Caco-2 (cell line): Measurements from ENCODE around the gene CXADR. TPM values are rescaled to one million over a fixed set of nuclear protein-coding genes. Genes with fewer than 3 reads are reported as not detected.
A peak's percentile ranks its signal among the peaks of the same experiment; 100 is the strongest.

Source experiments
- BruUV-seq: library from RNA; stranded (reverse); fragments of 400-500 nt; replicated peaks from 2 replicates; lab custom pipeline; 2021; lab: Mats Ljungman, UMichigan
- CTCF ChIA-PET: fragments of 300-600 bp; sonication (Branson Sonifier 250); formaldehyde crosslinking; loops from one replicate; lab custom pipeline; 2022; ENCODE audit warnings: antibody characterized with exemption; lab: Charles Lee
- POLR2A ChIA-PET: fragments of 300-600 bp; sonication (Branson Sonifier 250); formaldehyde crosslinking; loops from one replicate; lab custom pipeline; 2022; ENCODE audit warnings: antibody characterized with exemption; lab: Charles Lee
- DNase-seq, 2 experiments: peaks; one replicate each; pipeline versions ENCODE4 v3.0.0 to v3.0.0-alpha.2; 2020 to 2022
- H3K27me3 ChIP-seq: replicated peaks from 2 replicates; pipeline ENCODE4 v1.6.0; 2011; ENCODE audit warnings: low read length; ENCODE audit not compliant: control insufficient read depth, insufficient read depth
- H3K36me3 ChIP-seq: 2 replicates; pipeline ENCODE4 v1.5.1; 2011; ENCODE audit warnings: low read length; ENCODE audit not compliant: control insufficient read depth, insufficient read depth
- H3K4me1 ChIP-seq: fragments of 250-450 bp; sonication (Bioruptor Pico); 2 replicates; pipeline ENCODE4 v1.5.1; 2020; ENCODE audit warnings: mild to moderate bottlenecking
- H3K4me3 ChIP-seq: 2 replicates; pipeline ENCODE4 v1.5.1; 2011; ENCODE audit warnings: low read depth, mild to moderate bottlenecking, control low read depth, low read length
- H3K9me3 ChIP-seq: fragments of 250-450 bp; sonication (Bioruptor Pico); 2 replicates; pipeline ENCODE4 v1.5.1; 2020; ENCODE audit warnings: mild to moderate bottlenecking, moderate library complexity
- H3K27ac Mint-ChIP-seq: one replicate; pipeline ENCODE4 v1.8.0; 2022; ENCODE audit warnings: mixed read lengths; ENCODE audit not compliant: unreplicated experiment
- H3K27me3 Mint-ChIP-seq: one replicate; pipeline ENCODE4 v1.8.0; 2022; ENCODE audit warnings: mixed read lengths; ENCODE audit not compliant: insufficient read depth, unreplicated experiment
- H3K36me3 Mint-ChIP-seq: one replicate; pipeline ENCODE4 v1.8.0; 2022; ENCODE audit warnings: mild to moderate bottlenecking, mixed read lengths; ENCODE audit not compliant: insufficient read depth, unreplicated experiment
- H3K4me1 Mint-ChIP-seq: one replicate; pipeline ENCODE4 v1.8.0; 2022; ENCODE audit warnings: low read depth, mixed read lengths; ENCODE audit not compliant: unreplicated experiment
- H3K4me3 Mint-ChIP-seq: one replicate; pipeline ENCODE4 v1.8.0; 2022; ENCODE audit warnings: mild to moderate bottlenecking, moderate library complexity, mixed read lengths; ENCODE audit not compliant: unreplicated experiment
- H3K9me3 Mint-ChIP-seq: one replicate; pipeline ENCODE4 v1.8.0; 2022; ENCODE audit warnings: mixed read lengths; ENCODE audit not compliant: unreplicated experiment
- intact Hi-C: fragments of 100-400 bp; cut with micrococcal nuclease; formaldehyde crosslinking; loops from one replicate; pipeline ENCODE4 v1.10.0; 2022; ENCODE audit not compliant: unreplicated experiment
- total RNA-seq: library from RNA; stranded (reverse); gene quantifications from 2 replicates; pipeline ENCODE4 v1.2.3, GENCODE V29; 2022
- TF ChIP-seq, protein P1 (sequence below), 2 experiments: fragments of 200-600 bp in 1 of 2; IDR thresholded peaks; 1 replicate in 1 of 2; 2 replicates in 1 of 2; pipeline versions ENCODE4 v1.5.1 to v1.8.0; 2011 to 2022; ENCODE audit warnings: antibody characterized with exemption in 1 of 2, control low read depth in 1 of 2, inconsistent platforms in 1 of 2, low read depth in 1 of 2, low read length in 1 of 2, mild to moderate bottlenecking in 1 of 2, moderate library complexity in 1 of 2; ENCODE audit not compliant: insufficient read depth in 1 of 2, severe bottlenecking in 1 of 2, unreplicated experiment in 1 of 2

The CXADR gene
- total RNA-seq, 1 experiment from 2014 or later, result 102 TPM

DNA sequence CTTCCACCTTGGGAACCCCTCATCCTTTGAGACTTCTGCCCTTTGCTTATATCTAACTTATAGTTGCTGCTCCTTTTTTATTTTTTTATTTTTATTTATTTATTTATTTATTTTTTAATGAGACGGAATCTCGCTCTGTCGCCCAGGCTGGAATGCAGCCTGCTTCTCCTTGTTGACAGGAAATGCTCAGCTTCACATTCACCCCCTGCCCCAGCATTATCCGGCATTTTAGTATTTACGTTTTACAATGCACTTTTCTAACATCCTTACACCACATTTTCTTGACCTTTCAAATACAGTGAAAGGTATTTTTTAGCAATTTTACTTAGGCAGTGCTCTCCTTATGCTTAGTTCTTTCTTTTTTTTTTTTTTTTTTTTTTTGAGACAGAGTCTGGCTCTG, 14.9 kb downstream of the CXADR start:
- Mint-ChIP-seq H3K27me3 (no peaks in the 10 kb centered on the region), H3K4me3 (peak overlapping the region; percentile 51), H3K27ac (peak overlapping the region; percentile 91), H3K4me1 (peaks cover 43% of the 10 kb centered on the region), H3K9me3 (no peaks in the 10 kb centered on the region), H3K36me3 (peaks cover 57% of the 10 kb centered on the region)
- no peak for DNase-seq
- BruUV-seq, result no TSS peak
- Histone ChIP-seq H3K36me3 (no peaks in the 10 kb centered on the region), H3K9me3 (no peaks in the 10 kb centered on the region), H3K4me3 (no peak overlapping the region), H3K4me1 (peaks cover 63% of the 10 kb centered on the region), H3K27me3 (no peaks in the 10 kb centered on the region)
- TF ChIP-seq, protein P1, sequence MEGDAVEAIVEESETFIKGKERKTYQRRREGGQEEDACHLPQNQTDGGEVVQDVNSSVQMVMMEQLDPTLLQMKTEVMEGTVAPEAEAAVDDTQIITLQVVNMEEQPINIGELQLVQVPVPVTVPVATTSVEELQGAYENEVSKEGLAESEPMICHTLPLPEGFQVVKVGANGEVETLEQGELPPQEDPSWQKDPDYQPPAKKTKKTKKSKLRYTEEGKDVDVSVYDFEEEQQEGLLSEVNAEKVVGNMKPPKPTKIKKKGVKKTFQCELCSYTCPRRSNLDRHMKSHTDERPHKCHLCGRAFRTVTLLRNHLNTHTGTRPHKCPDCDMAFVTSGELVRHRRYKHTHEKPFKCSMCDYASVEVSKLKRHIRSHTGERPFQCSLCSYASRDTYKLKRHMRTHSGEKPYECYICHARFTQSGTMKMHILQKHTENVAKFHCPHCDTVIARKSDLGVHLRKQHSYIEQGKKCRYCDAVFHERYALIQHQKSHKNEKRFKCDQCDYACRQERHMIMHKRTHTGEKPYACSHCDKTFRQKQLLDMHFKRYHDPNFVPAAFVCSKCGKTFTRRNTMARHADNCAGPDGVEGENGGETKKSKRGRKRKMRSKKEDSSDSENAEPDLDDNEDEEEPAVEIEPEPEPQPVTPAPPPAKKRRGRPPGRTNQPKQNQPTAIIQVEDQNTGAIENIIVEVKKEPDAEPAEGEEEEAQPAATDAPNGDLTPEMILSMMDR (IDR thresholded peaks at IDR 0.05; ENCODE audit: insufficient read depth in 1 of 2, low read depth in 1 of 2, low read length in 1 of 2, severe bottlenecking in 1 of 2, unreplicated experiment in 1 of 2), result no peak
- CTCF ChIA-PET, result interaction anchor here (1.0 to 1.4 kb wide), 2 partner anchors 16 to 27 kb away, joined by 3 to 5 read pairs; no protein-coding TSS in a partner anchor
- POLR2A ChIA-PET, result interaction anchor here (0.6 kb wide), 2 partner anchors 15 to 77 kb away, joined by 3 read pairs; no protein-coding TSS in a partner anchor
- intact Hi-C loops, result loop anchor here (1.0 to 10.0 kb wide), 3 partner anchors 10 to 187 kb away; no protein-coding TSS in a partner anchor

DNA sequence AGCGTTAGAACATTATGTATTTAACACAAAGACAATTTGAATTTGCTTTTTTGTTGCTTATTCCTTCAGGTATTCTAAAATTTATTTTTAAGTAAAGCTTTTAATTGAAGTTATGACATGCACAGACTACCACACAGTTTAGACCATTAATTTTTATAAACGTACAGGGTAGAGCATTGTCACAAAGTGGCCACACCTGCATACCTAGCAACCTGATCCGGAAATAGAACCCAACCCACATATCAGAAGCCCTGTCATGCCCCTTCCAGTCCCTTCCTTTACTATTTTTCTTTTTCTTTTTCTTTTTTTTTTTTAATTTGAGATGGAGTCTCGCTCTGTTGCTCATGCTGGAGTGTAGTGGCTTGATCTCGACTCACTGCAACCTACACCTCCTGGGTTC, 16.8 kb downstream of the CXADR start:
- no peak overlapping the region for H3K4me3 Mint-ChIP-seq

DNA sequence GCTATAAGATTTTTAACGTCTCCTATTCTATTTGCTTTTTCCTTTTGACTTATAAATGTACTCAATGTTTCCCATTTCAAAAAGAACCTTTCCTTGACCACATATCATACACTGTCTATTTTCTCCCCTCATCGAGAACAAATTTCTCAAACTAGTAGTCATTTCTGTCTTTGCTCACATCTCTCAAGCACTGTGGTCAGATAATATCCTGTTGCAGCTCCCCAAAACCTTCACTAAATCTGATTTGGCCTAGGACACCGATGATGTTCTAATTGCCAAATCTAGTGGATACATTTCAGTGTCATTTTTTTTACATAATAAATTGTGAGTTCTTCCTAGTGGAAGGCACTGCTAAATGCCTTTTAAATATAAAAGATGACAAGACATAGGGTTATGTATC, 19.4 kb downstream of the CXADR start:
- H3K4me3 Mint-ChIP-seq, result no peak overlapping the region
- H3K36me3 Mint-ChIP-seq, result peaks cover 66% of the 10 kb centered on the region
- Histone ChIP-seq H3K27me3 (no peaks in the 10 kb centered on the region), H3K9me3 (no peaks in the 10 kb centered on the region), H3K36me3 (no peaks in the 10 kb centered on the region), H3K4me1 (peaks cover 35% of the 10 kb centered on the region), H3K4me3 (no peak overlapping the region)
- no peaks in the 10 kb centered on the region for H3K9me3 Mint-ChIP-seq
- ChIA-PET CTCF (no interaction called here), POLR2A (no interaction called here)
- H3K4me1 Mint-ChIP-seq, result peaks cover 45% of the 10 kb centered on the region
- H3K27ac Mint-ChIP-seq, result no peak overlapping the region
- TF ChIP-seq, protein P1 (IDR thresholded peaks at IDR 0.05; ENCODE audit: insufficient read depth in 1 of 2, low read depth in 1 of 2, low read length in 1 of 2, severe bottlenecking in 1 of 2, unreplicated experiment in 1 of 2), result no peak
- DNase-seq, result no peak
- H3K27me3 Mint-ChIP-seq, result no peaks in the 10 kb centered on the region
- intact Hi-C loops, result no loop called here
- BruUV-seq, result no TSS peak

More for the DNA sequence above, 16.8 kb downstream of the CXADR start:
- Mint-ChIP-seq H3K27me3 (no peaks in the 10 kb centered on the region), H3K27ac (no peak overlapping the region), H3K36me3 (peaks cover 51% of the 10 kb centered on the region), H3K9me3 (no peaks in the 10 kb centered on the region), H3K4me1 (peaks cover 46% of the 10 kb centered on the region)
- Histone ChIP-seq H3K4me3 (no peak overlapping the region), H3K27me3 (no peaks in the 10 kb centered on the region), H3K36me3 (no peaks in the 10 kb centered on the region), H3K9me3 (no peaks in the 10 kb centered on the region), H3K4me1 (peaks cover 46% of the 10 kb centered on the region)
- DNase-seq, result no peak
- intact Hi-C loops, result loop anchor here (10.0 kb wide), 1 partner anchor 185 kb away; no protein-coding TSS in a partner anchor
- CTCF ChIA-PET, result no interaction called here
- no TSS peak for BruUV-seq
- POLR2A ChIA-PET, result no interaction called here
- TF ChIP-seq, protein P1 (IDR thresholded peaks at IDR 0.05; ENCODE audit: insufficient read depth in 1 of 2, low read depth in 1 of 2, low read length in 1 of 2, severe bottlenecking in 1 of 2, unreplicated experiment in 1 of 2), result no peak
